ENCODE data around the gene VWF. TPM values are rescaled to one million over a fixed set of nuclear protein-coding genes. Genes with fewer than 3 reads are reported as not detected.

The VWF gene
- total and polyA plus RNA-seq, 2 of the 4 experiments (the other 2 are of a cell fraction), result under 0.01 to 0.09 TPM

DNA sequence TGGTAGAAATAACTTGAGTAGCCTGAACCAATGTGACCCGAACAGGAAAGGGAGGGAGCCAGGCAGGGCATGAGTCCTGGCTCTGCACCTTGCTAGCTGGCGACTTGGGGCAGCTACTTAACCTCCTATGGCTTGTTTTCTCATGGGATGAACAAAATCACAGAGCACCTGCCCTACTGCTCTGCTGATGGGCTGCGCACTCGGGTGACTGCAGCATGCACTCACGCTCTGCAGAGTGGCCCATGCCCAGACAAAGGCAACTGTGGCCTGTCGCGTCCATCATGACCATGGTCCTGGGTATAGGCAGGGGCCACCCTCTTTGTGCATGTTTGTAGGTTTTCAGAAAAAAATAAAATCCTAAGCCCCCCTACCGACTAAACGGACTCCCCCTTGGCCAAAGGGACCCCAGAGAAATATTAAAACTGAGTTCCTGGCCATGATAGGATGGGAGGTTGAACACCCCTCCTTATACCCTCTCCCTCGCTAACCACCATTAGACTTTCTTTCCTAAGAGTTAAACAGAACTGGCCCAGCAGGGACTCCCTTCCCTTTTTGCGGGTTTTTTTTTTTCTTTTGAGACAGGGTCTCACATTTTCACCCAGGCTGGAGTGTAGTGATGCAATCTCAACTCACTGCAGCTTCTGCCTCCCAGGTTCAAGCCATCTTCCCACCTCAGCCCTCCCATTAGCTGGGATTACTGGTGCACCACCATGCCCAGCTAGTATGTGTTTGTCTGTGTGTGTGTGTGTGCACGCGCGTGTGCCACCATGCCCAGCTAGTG is 32.5 kb downstream of the VWF start:
- CTCF ChIA-PET, result no interaction called here
- no peak overlapping the region for H3K4me2 ChIP-seq (ENCODE audit: low read depth, low read length)

More for the DNA sequence above, 32.5 kb downstream of the VWF start:
- Histone ChIP-seq H3K14ac (replicated peaks; ENCODE audit: low read depth, low read length) (no peak overlapping the region; the same call in 1 of the 2 replicates), H3K4me3 (ENCODE audit: insufficient read depth, low read depth, low read length) (no peak overlapping the region), H3K27ac (ENCODE audit: insufficient read depth, low read length) (no peak overlapping the region), H3K9me1 (ENCODE audit: insufficient read depth, low read length) (peaks cover 30% of the 10 kb centered on the region), H4K20me1 (ENCODE audit: insufficient read depth, low read length) (no peaks in the 10 kb centered on the region), H3K79me1 (ENCODE audit: low read depth in 1 of 2, low read length in 2 of 2) (no peaks in the 10 kb centered on the region), H3K9me3 (ENCODE audit: control insufficient read depth, insufficient read depth, low read length) (no peaks in the 10 kb centered on the region), H2BK20ac (ENCODE audit: low read depth, low read length) (no peak overlapping the region; the same call in none of the 2 replicates), H2BK120ac (ENCODE audit: low read depth, low read length) (peak overlapping the region; percentile 44; the same call in 1 of the 2 replicates), H3K4ac (ENCODE audit: low read depth, low read length) (peak overlapping the region; percentile 39; the same call in 1 of the 2 replicates), H3K9ac (ENCODE audit: low read depth, low read length) (no peak overlapping the region), H2BK5ac (ENCODE audit: low read depth, low read length, poor library complexity, severe bottlenecking) (peak overlapping the region; percentile 36), H2AFZ (replicated peaks; ENCODE audit: low read length, poor library complexity) (peak overlapping the region; percentile 60), H3K56ac (ENCODE audit: extremely low read depth, insufficient read depth, low read length) (no peak overlapping the region), H3K23ac (ENCODE audit: low read depth, low read length) (no peak overlapping the region), H4K91ac (ENCODE audit: insufficient read depth, low read depth, low read length) (no peak overlapping the region), H2AK5ac (ENCODE audit: low read depth, low read length) (peak overlapping the region; percentile 91), H2AK9ac (replicated peaks; ENCODE audit: low read depth, low read length, poor library complexity) (peak overlapping the region; percentile 75), H4K5ac (ENCODE audit: low read depth, low read length) (no peak overlapping the region), H3K36me3 (ENCODE audit: control insufficient read depth, insufficient read depth, low read length) (no peaks in the 10 kb centered on the region), H3K4me1 (ENCODE audit: control insufficient read depth, insufficient read depth, low read length) (peaks cover 26% of the 10 kb centered on the region), H3K27me3 (ENCODE audit: control insufficient read depth, insufficient read depth, low read length) (no peaks in the 10 kb centered on the region), H3K18ac (ENCODE audit: low read depth, low read length) (peak overlapping the region; percentile 22; the same call in 1 of the 2 replicates), H2BK15ac (ENCODE audit: low read depth, low read length) (no peak overlapping the region; the same call in 2 of the 3 replicates), H4K8ac (ENCODE audit: low read depth in 2 of 2, low read length in 2 of 2) (no peak overlapping the region)
- POLR2A ChIA-PET (ENCODE audit: unreplicated experiment), result no interaction called here
- ATAC-seq (ENCODE audit: low read depth) (no peak), DNase-seq (no peak)
- dilution Hi-C loops (cut with HindIII; ENCODE audit: low sequenced_read_pairs, unreplicated experiment), result no loop called here
- no TSS peak for BruUV-seq (replicated peaks)
- 96% methylated on average over 3 of the region's 14 CpGs; no CpG with 5 or more reads in 1 of the 2 experiments for WGBS, 2 experiments (ENCODE audit: extremely low coverage in 2 of 2, insufficient read length in 1 of 2)
- in situ Hi-C loops (cut with MboI; ENCODE audit: low sequenced_read_pairs), result no loop called here
- intact Hi-C loops (cut with micrococcal nuclease), result no loop called here
- 0 out of 2 replicates have a peak, but pooled peaks have one; percentile 11 for TF ChIP-seq CEBPB (IDR thresholded peaks at IDR 0.05; ENCODE audit: low read depth, low read length)
- no peak for TF ChIP-seq CHD1 (IDR thresholded peaks at IDR 0.05; ENCODE audit: low read depth, low read length)
- no peak for TF ChIP-seq POLR2A (IDR thresholded peaks at IDR 0.05; ENCODE audit: low read depth, low read length)

All from IMR-90 (cell line).